Right atrium auricular region (tissue), 2 donors: ENCODE measurements around the gene NCAPH2. TPM values are rescaled to one million over a fixed set of nuclear protein-coding genes. Genes with fewer than 3 reads are reported as not detected.

Source experiments
- DNase-seq: peaks from one replicate; pipeline ENCODE4 v3.0.0-alpha.2; 2019; ENCODE audit warnings: low spot score
- H3K27ac ChIP-seq, 2 donors: fragments of 200-600 bp; sonication (generic); 1 replicate in 1 of 2; 2 replicates in 1 of 2; pipeline ENCODE4 v1.5.1; 2016 to 2019
- H3K27me3 ChIP-seq, 2 donors: fragments of 200-600 bp; sonication (generic); one replicate each; pipeline versions ENCODE4 v1.5.1 to v1.6.0; 2017 to 2019
- H3K36me3 ChIP-seq: fragments of 200-600 bp; sonication (generic); one replicate; pipeline ENCODE4 v1.5.1; 2016
- H3K4me1 ChIP-seq, 2 donors: fragments of 200-600 bp; sonication (generic); one replicate each; pipeline versions ENCODE4 v1.5.1 to v1.6.0; 2017 to 2019
- H3K4me3 ChIP-seq, 2 donors: fragments of 200-600 bp; sonication (generic); 1 replicate in 1 of 2; 2 replicates in 1 of 2; pipeline ENCODE4 v1.5.1; 2017 to 2019; ENCODE audit warnings: mild to moderate bottlenecking in 1 of 2, moderate library complexity in 1 of 2
- H3K9me3 ChIP-seq, 2 donors: fragments of 200-600 bp; sonication (generic); one replicate each; pipeline ENCODE4 v1.5.1; 2019
- CTCF ChIP-seq, 2 donors: fragments of 200-600 bp; sonication (generic); IDR thresholded peaks; one replicate each; pipeline ENCODE4 v1.5.1; 2019; ENCODE audit warnings: antibody characterized with exemption in 2 of 2
- total RNA-seq, 2 donors: library from RNA; depleted of rRNA; stranded (reverse); fragments of >200 nt; gene quantifications; one replicate each; pipeline ENCODE4 v1.1.0, GENCODE V29; 2016

Gene NCAPH2
- total RNA-seq, 2 donors from 2014 or later: 19.5 to 33.4 TPM

DNA sequence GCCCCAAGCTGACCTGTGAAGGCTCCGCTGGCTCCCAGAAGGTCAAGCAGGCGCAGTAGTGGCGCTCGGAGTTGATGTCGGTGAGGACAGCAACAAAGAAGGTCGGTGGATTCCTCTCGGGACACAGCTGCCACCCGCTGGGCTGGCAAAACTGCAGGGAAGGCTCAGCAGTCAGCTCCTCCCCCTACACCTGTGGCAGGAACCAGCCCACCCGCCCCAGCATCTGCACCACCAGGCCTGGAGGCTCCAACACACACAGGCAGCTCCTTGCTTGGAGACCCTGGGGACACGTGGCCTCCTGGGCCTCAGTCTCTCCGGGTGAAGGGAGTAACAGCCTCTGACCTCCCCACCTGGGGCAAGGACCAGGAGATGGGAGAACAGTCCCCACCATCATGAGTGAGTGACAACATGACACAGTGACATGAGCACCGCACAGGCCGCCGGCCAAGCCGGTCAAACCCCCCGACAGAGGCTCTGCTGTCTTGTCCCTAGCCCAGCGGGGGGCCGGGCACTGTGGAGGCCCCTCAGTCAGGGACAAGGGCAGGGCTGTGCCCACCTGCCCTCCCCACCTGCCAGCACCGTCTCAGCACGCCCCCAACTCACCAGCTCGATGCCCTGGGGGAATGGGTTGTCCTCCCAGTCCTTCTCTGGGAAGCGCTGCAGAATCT lies 40.1 kb upstream of the NCAPH2 start:
- Histone ChIP-seq H3K4me1 (peaks cover 0 to 48% of the 10 kb centered on the region in 2 donors), H3K4me3 (no peak overlapping the region), H3K27ac (no peak overlapping the region), H3K36me3 (peaks cover 46% of the 10 kb centered on the region), H3K27me3 (no peaks in the 10 kb centered on the region), H3K9me3 (no peaks in the 10 kb centered on the region)
- no peak for TF ChIP-seq CTCF (IDR thresholded peaks at IDR 0.05)
- no peak for DNase-seq

DNA sequence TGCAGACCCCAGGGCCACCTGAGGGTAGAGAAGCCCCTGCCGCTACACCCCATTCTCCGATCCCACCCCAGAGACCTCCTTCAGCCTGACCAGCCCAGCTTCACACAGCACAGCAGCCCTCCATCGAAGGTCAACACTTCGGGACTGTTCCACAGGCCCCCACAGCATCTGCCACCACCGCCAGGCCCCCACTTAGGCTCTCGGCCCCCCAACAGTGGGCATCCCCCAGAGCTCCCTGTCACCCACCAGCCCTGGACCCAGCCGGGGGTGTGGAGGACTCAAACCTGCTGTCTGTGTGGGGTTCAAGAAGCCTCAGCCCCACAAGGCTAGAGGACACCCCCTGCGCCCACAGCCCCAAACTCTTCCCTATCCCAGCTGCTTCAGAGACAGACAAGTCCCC lies 39.4 kb upstream of the NCAPH2 start:
- no peak for DNase-seq
- no peak for TF ChIP-seq CTCF (IDR thresholded peaks at IDR 0.05)
- Histone ChIP-seq H3K36me3 (peaks cover 39% of the 10 kb centered on the region), H3K27me3 (no peaks in the 10 kb centered on the region), H3K4me1 (peaks cover 0 to 55% of the 10 kb centered on the region in 2 donors), H3K4me3 (no peak overlapping the region), H3K9me3 (no peaks in the 10 kb centered on the region), H3K27ac (no peak overlapping the region)

DNA sequence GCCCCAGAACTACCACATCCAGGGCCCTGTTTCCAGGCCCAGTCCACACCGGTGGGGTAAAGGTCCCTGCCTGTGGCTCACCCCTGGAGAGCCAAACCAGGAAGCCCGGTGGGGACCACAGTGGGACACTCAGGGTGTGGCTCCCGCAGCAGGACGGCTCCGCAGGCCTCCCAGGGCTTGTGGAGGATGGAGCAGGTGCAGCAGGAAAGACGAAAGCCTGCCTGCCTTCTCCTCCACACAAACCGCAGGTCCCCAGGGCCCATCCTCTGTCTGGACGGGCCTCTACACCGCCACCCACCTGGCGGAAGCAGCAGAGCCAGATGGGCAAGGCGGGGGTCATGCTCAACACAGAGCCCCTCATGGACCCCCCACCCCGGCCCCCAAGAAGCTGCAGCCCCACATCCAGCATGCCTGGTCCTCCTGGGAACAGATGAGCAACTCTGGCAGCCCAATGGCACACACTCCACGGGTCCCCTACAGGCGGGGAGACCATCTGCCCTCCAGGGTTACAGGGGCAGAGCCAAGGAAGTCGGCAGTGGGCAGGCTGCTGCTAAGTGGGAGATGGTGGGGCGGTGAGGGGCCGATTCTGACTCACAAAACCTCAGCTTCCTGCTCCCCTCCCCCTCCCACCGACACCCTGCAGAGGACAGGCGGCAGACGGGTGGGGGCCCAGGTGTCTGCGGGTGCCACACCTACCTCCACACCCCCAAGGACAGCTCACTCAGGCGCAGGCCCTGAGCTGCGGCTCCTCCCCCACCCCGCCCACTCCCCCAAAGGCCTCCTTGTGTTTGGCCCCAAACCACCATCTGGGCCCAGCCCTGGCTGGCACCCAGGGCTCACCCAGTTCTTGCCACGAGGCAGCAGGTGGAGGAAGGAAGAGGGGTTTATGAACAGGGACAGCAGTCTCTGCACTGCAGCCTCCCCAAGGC lies 38.4 kb upstream of the NCAPH2 start:
- no peak for DNase-seq
- no peak for TF ChIP-seq CTCF (IDR thresholded peaks at IDR 0.05)
- H3K27ac ChIP-seq: no peak overlapping the region
- H3K4me3 ChIP-seq: no peak overlapping the region
- peaks cover 0 to 61% of the 10 kb centered on the region in 2 donors for H3K4me1 ChIP-seq
- H3K36me3 ChIP-seq: peaks cover 29% of the 10 kb centered on the region
- no peaks in the 10 kb centered on the region for H3K27me3 ChIP-seq
- H3K9me3 ChIP-seq: no peaks in the 10 kb centered on the region

GRCh38 chr22:50470491-50470890 lies 37.5 kb upstream of the NCAPH2 start:
- TF ChIP-seq CTCF (IDR thresholded peaks at IDR 0.05): no peak
- Histone ChIP-seq H3K27ac (no peak overlapping the region), H3K27me3 (no peaks in the 10 kb centered on the region), H3K36me3 (peaks cover 21% of the 10 kb centered on the region), H3K4me3 (no peak overlapping the region), H3K9me3 (no peaks in the 10 kb centered on the region), H3K4me1 (peaks cover 0 to 65% of the 10 kb centered on the region in 2 donors)
- DNase-seq: no peak

DNA sequence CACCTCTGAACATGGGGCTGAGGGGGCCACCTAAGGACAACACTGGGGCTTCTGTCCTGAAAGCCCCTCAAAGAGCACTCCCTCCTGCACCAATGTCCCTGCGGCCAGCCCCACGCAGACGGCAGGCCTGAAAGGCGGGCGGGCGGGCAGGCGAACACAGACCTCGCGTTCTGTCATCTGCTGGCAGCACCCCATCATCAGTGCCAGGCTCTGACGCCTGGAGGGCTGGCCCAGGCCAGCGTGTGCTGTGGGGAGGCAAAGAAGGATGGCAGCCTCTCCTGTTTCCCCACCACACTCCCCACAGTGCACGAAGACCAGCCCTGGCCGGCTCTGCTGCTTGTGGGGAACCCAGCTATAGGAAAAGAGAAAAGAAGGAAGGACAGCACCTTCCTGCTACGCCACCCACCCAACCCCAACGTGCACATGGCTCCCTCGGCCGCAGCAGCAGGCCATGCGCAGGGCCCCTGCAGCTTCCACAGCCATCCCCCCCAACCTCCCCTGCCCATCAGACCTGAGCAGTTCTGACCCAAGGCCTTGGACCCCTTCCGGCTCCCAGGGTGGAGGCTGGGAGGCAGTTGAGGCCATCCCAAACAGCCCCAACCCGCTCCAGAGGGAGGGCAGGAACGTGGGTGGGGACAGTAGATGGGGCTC lies 36.7 kb upstream of the NCAPH2 start:
- TF ChIP-seq CTCF (IDR thresholded peaks at IDR 0.05): no peak
- H3K4me1 ChIP-seq: peaks cover 0 to 65% of the 10 kb centered on the region in 2 donors
- no peak for DNase-seq
- peaks cover 12% of the 10 kb centered on the region for H3K36me3 ChIP-seq
- no peaks in the 10 kb centered on the region for H3K9me3 ChIP-seq
- no peak overlapping the region for H3K4me3 ChIP-seq
- H3K27ac ChIP-seq: no peak overlapping the region
- H3K27me3 ChIP-seq: no peaks in the 10 kb centered on the region
